Smooth muscle cell (in vitro differentiated cells): ENCODE measurements around the gene SQOR. TPM values are rescaled to one million over a fixed set of nuclear protein-coding genes. Genes with fewer than 3 reads are reported as not detected.

Experiments used
- DNase-seq: peaks from one replicate; lab custom pipeline; 2025; ENCODE audit not compliant: unreplicated experiment; lab: John Stamatoyannopoulos, UW
- H2AFZ ChIP-seq: fragments of 200-600 bp; sonication (generic); 2 replicates; pipeline ENCODE4 v1.6.0; 2016; ENCODE audit warnings: antibody characterized with exemption, low read depth, mild to moderate bottlenecking
- H3F3A ChIP-seq: fragments of 200-600 bp; sonication (generic); 2 replicates; pipeline ENCODE4 v1.6.0; 2017; ENCODE audit warnings: antibody characterized with exemption, low read depth
- H3K27ac ChIP-seq: fragments of 200-600 bp; sonication (generic); 2 replicates; pipeline ENCODE4 v1.5.1; 2016; ENCODE audit warnings: low read depth, mild to moderate bottlenecking
- H3K27me3 ChIP-seq: fragments of 200-600 bp; sonication (generic); 2 replicates; pipeline ENCODE4 v1.6.1; 2016; ENCODE audit warnings: low read depth, mild to moderate bottlenecking
- H3K36me3 ChIP-seq: fragments of 200-600 bp; sonication (generic); 2 replicates; pipeline ENCODE4 v1.5.1; 2016; ENCODE audit warnings: low read depth
- H3K4me1 ChIP-seq: fragments of 200-600 bp; sonication (generic); 2 replicates; pipeline ENCODE4 v1.5.1; 2016; ENCODE audit warnings: low read depth
- H3K4me2 ChIP-seq: fragments of 200-600 bp; sonication (generic); 2 replicates; pipeline ENCODE4 v1.6.0; 2016; ENCODE audit warnings: mild to moderate bottlenecking
- H3K4me3 ChIP-seq: fragments of 200-600 bp; sonication (generic); 2 replicates; pipeline ENCODE4 v1.5.1; 2016; ENCODE audit warnings: mild to moderate bottlenecking
- H3K79me2 ChIP-seq: fragments of 200-600 bp; sonication (generic); 2 replicates; pipeline ENCODE4 v1.6.0; 2016; ENCODE audit warnings: low read depth, mild to moderate bottlenecking
- H3K9ac ChIP-seq: fragments of 200-600 bp; sonication (generic); 2 replicates; pipeline ENCODE4 v1.6.0; 2016; ENCODE audit warnings: low read depth
- H3K9me3 ChIP-seq: fragments of 200-600 bp; sonication (generic); replicated peaks from 2 replicates; pipeline ENCODE4 v1.5.1; 2016; ENCODE audit warnings: low read depth
- H4K20me1 ChIP-seq: fragments of 200-600 bp; sonication (generic); 2 replicates; pipeline ENCODE4 v1.6.0; 2016; ENCODE audit warnings: low read depth
- CTCF ChIP-seq: fragments of 200-600 bp; sonication (generic); IDR thresholded peaks from 2 replicates; pipeline ENCODE4 v1.5.1; 2017; ENCODE audit warnings: borderline replicate concordance, mild to moderate bottlenecking, antibody characterized with exemption; ENCODE audit not compliant: insufficient read depth, poor library complexity, severe bottlenecking
- WGBS: methylation state at CpG from one replicate; pipeline ENCODE4 v1.1.7; 2016; ENCODE audit warnings: low lambda C conversion rate; 5-methylcytosine and 5-hydroxymethylcytosine counted together
- polyA plus RNA-seq: library from polyadenylated mRNA; unstranded; fragments of >200 nt; fragmentation: Nextera tagmentation; extraction: Ambion mirVana; gene quantifications from 2 replicates; pipeline ENCODE4 v1.2.1, GENCODE V29; 2016
- total RNA-seq: library from RNA; depleted of rRNA; stranded (reverse); fragments of >200 nt; gene quantifications from 2 replicates; pipeline ENCODE4 v1.2.3, GENCODE V29; 2014

SQOR gene
- total and polyA plus RNA-seq, 2 experiments from 2014 or later, result 9.4 to 9.9 TPM

GRCh38 chr15:45710657-45711056 lies 75.8 kb downstream of the SQOR start:
- H3K4me1 ChIP-seq, result peaks cover 5% of the 10 kb centered on the region
- no peak for TF ChIP-seq CTCF
- 14% methylated on average over 6 of the region's 6 CpGs for WGBS
- H2AFZ ChIP-seq, result no peak overlapping the region
- H3K79me2 ChIP-seq, result no peaks in the 10 kb centered on the region
- no peak for DNase-seq
- no peaks in the 10 kb centered on the region for H4K20me1 ChIP-seq
- H3K4me2 ChIP-seq, result no peak overlapping the region
- H3K9me3 ChIP-seq, result no peaks in the 10 kb centered on the region
- H3K27me3 ChIP-seq, result no peaks in the 10 kb centered on the region
- H3K9ac ChIP-seq, result no peak overlapping the region
- no peaks in the 10 kb centered on the region for H3K36me3 ChIP-seq
- no peak overlapping the region for H3K27ac ChIP-seq
- no peaks in the 10 kb centered on the region for H3F3A ChIP-seq
- no peak overlapping the region for H3K4me3 ChIP-seq

DNA sequence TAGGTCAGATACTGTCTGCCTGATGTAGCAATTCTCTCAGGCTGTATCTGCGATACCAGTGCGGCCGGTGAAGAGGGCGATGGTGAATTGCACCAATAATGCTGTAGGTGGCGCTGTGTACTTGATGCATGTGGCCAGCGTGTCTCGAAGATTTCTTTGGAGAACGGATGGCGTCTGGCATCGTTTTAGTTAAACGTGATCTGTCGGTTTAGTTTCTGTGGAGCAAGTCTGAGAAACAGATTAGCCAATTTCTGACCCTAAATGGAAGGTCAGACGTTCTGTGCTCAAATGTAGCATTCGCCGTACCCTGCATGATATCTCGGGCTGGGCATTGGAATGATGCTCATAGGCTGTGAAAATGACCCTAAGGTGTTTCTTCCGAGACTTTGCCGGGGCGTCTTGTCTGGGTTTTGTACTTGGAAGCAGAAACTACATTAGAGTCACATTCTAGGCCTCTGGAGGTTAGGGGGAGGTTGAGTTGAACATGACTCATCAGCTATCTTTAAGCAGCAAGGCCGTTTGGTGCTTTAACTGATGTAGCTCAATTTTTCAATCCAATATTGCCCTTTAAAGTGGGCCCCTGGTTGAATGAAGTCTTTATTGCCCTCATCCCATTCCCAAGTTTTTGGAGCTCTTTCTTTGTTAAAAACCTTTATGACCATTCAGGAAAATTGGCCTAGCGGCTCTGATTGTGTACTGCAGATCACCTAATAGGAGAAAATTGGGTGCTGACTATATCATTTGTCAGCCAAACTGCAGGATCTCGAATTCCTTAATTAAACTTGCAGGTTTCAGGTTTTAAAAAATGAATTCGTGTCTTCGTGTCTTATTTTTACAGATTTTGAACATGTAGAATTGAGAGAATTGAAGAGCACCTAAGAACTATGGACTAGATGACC lies 80.0 kb downstream of the SQOR start:
- peak; percentile 93 for TF ChIP-seq CTCF
- Histone ChIP-seq H3K4me3 (peak overlapping the region; percentile 30), H3K9ac (no peak overlapping the region), H3F3A (no peaks in the 10 kb centered on the region), H2AFZ (no peak overlapping the region), H3K27me3 (no peaks in the 10 kb centered on the region), H3K9me3 (no peaks in the 10 kb centered on the region), H4K20me1 (no peaks in the 10 kb centered on the region), H3K27ac (peak overlapping the region; percentile 34), H3K79me2 (no peaks in the 10 kb centered on the region), H3K4me2 (peak overlapping the region; percentile 76), H3K36me3 (no peaks in the 10 kb centered on the region), H3K4me1 (no peaks in the 10 kb centered on the region)
- WGBS, result 15% methylated on average over 24 of the region's 24 CpGs
- peak; percentile 6 for DNase-seq

GRCh38 chr15:45715528-45715927 lies 80.7 kb downstream of the SQOR start:
- Histone ChIP-seq H3K4me1 (no peaks in the 10 kb centered on the region), H3K9ac (no peak overlapping the region), H3K27ac (no peak overlapping the region), H3K79me2 (no peaks in the 10 kb centered on the region), H2AFZ (no peak overlapping the region), H3K9me3 (no peaks in the 10 kb centered on the region), H4K20me1 (no peaks in the 10 kb centered on the region), H3K27me3 (no peaks in the 10 kb centered on the region), H3F3A (no peaks in the 10 kb centered on the region), H3K4me3 (no peak overlapping the region), H3K4me2 (no peak overlapping the region), H3K36me3 (no peaks in the 10 kb centered on the region)
- 100% methylated on average over 1 of the region's 1 CpG for WGBS
- TF ChIP-seq CTCF, result peak; percentile 27
- no peak for DNase-seq

DNA sequence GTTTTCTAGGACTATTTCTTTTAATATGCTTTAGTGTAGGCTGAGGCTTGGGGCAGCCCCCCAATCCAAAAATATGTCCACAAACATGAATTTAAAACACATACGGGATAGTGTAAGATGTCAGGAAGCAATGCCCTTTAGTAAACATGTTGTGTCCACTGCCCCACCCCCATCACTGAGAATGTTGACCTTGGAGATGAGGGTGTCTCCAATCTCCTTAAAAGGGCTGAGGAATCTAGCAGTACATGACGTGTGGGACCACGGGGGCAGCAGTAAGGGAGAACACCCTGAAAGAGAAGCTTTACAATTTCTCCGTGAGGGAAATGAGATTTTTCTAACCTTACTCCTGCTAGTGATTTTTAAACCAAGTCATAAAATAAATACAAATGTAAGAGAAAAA lies 84.7 kb downstream of the SQOR start:
- Histone ChIP-seq H4K20me1 (no peaks in the 10 kb centered on the region), H3K9me3 (no peaks in the 10 kb centered on the region), H3K79me2 (no peaks in the 10 kb centered on the region), H3K36me3 (no peaks in the 10 kb centered on the region), H2AFZ (no peak overlapping the region), H3K4me3 (no peak overlapping the region), H3K9ac (no peak overlapping the region), H3K27ac (no peak overlapping the region), H3K27me3 (no peaks in the 10 kb centered on the region), H3F3A (no peaks in the 10 kb centered on the region), H3K4me1 (no peaks in the 10 kb centered on the region), H3K4me2 (peak overlapping the region; percentile 2)
- TF ChIP-seq CTCF, result no peak
- no peak for DNase-seq
- WGBS, result 51% methylated on average over 4 of the region's 4 CpGs
